SK-N-SH (cell line): ENCODE results near the gene NAPA. TPM values are rescaled to one million over a fixed set of nuclear protein-coding genes. Genes with fewer than 3 reads are reported as not detected.

Experiments
- CTCF ChIA-PET: fragments of 300-600, 350-600 bp; formaldehyde crosslinking; extraction: SDS; loops from one replicate; lab custom pipeline; 2021; lab: Yijun Ruan, JAX
- POLR2A ChIA-PET: fragments of 350-600 bp; sonication (Branson Sonifier 250); formaldehyde crosslinking; extraction: SDS; loops from one replicate; lab custom pipeline; 2020; ENCODE audit warnings: antibody characterized with exemption, inconsistent platforms; lab: Yijun Ruan, JAX
- DNase-seq: peaks from one replicate; pipeline ENCODE4 v3.0.0; 2012
- H2AFZ ChIP-seq: fragments of 200-600 bp; sonication (generic); 2 replicates; pipeline ENCODE4 v1.8.1; 2016; ENCODE audit warnings: antibody characterized with exemption, mild to moderate bottlenecking, low read depth
- H3F3A ChIP-seq: fragments of 200-600 bp; sonication (generic); replicated peaks from 2 replicates; pipeline ENCODE3; 2016; ENCODE audit warnings: antibody characterized with exemption, mild to moderate bottlenecking; ENCODE audit not compliant: insufficient read depth
- H3K27ac ChIP-seq, 2 experiments: fragments of 200-500 bp in 1 of 2; fragments of 200-600 bp in 1 of 2; sonication (Bioruptor generic) in 1 of 2; sonication (generic), shearing (Covaris generic) in 1 of 2; 2 replicates each; pipeline versions ENCODE4 v1.5.1 to v1.6.1; 2014 to 2016; ENCODE audit warnings: low read depth in 2 of 2, inconsistent platforms in 1 of 2, low read length in 1 of 2, mild to moderate bottlenecking in 1 of 2, mixed read lengths in 1 of 2
- H3K27me3 ChIP-seq: fragments of 200-600 bp; sonication (generic), shearing (Covaris generic); 2 replicates; pipeline ENCODE4 v1.6.1; 2016; ENCODE audit warnings: mixed run types; ENCODE audit not compliant: insufficient read depth
- H3K36me3 ChIP-seq, 2 experiments: fragments of 200-500 bp in 1 of 2; fragments of 200-600 bp in 1 of 2; sonication (Bioruptor generic) in 1 of 2; sonication (generic) in 1 of 2; replicated peaks in 1 of 2; 2 replicates each; pipeline versions ENCODE3 to v1.5.1; 2014 to 2016; ENCODE audit warnings: low read length in 1 of 2, mild to moderate bottlenecking in 1 of 2; ENCODE audit not compliant: insufficient read depth in 2 of 2, control insufficient read depth in 1 of 2
- H3K4me1 ChIP-seq, 2 experiments: fragments of 200-500 bp in 1 of 2; fragments of 200-600 bp in 1 of 2; sonication (Bioruptor generic) in 1 of 2; sonication (generic), shearing (Covaris generic) in 1 of 2; 2 replicates each; pipeline versions ENCODE4 v1.5.1 to v1.6.1; 2014 to 2016; ENCODE audit warnings: low read depth in 1 of 2, low read length in 1 of 2, mixed run types in 1 of 2; ENCODE audit not compliant: insufficient read depth in 2 of 2, control insufficient read depth in 1 of 2
- H3K4me2 ChIP-seq: fragments of 200-600 bp; sonication (generic), shearing (Covaris generic); 2 replicates; pipeline ENCODE4 v1.6.1; 2017; ENCODE audit warnings: mixed run types
- H3K4me3 ChIP-seq, 2 experiments: fragments of 200-500 bp in 1 of 2; fragments of 200-600 bp in 1 of 2; sonication (Bioruptor generic) in 1 of 2; sonication (generic), shearing (Covaris generic) in 1 of 2; 2 replicates each; pipeline versions ENCODE4 v1.5.1 to v1.8.1; 2014 to 2016; ENCODE audit warnings: low read depth in 2 of 2, inconsistent platforms in 1 of 2, low read length in 1 of 2, mild to moderate bottlenecking in 1 of 2, mixed read lengths in 1 of 2, moderate library complexity in 1 of 2
- H3K79me2 ChIP-seq: fragments of 200-600 bp; sonication (generic); 2 replicates; pipeline ENCODE4 v1.8.1; 2017; ENCODE audit warnings: mild to moderate bottlenecking; ENCODE audit not compliant: insufficient read depth
- H3K9ac ChIP-seq: fragments of 200-600 bp; sonication (generic); 2 replicates; pipeline ENCODE4 v1.6.1; 2017; ENCODE audit warnings: mixed run types
- H3K9me2 ChIP-seq: fragments of 200-600 bp; sonication (generic); 2 replicates; pipeline ENCODE4 v1.6.1; 2017; ENCODE audit warnings: mixed run types
- H3K9me3 ChIP-seq: fragments of 200-600 bp; sonication (generic); 2 replicates; pipeline ENCODE4 v1.6.1; 2017; ENCODE audit warnings: mixed run types, mild to moderate bottlenecking, moderate library complexity
- H4K20me1 ChIP-seq: fragments of 200-600 bp; sonication (generic); 2 replicates; pipeline ENCODE4 v1.6.1; 2017; ENCODE audit warnings: mild to moderate bottlenecking, mixed run types; ENCODE audit not compliant: insufficient read depth
- CHD2 ChIP-seq: fragments of 150-350 bp; IDR thresholded peaks from 2 replicates; pipeline ENCODE4 v1.6.1; 2018; ENCODE audit warnings: low read length; ENCODE audit not compliant: partially characterized antibody
- CTCF ChIP-seq: fragments of 200-600 bp; sonication (generic); IDR thresholded peaks from 2 replicates; pipeline ENCODE4 v1.6.1; 2017; ENCODE audit warnings: antibody characterized with exemption, mild to moderate bottlenecking, moderate library complexity
- ELF1 ChIP-seq: IDR thresholded peaks from 2 replicates; pipeline ENCODE4 v1.4.0; 2012
- FOSL2 ChIP-seq: IDR thresholded peaks from 2 replicates; pipeline ENCODE4 v1.4.0; 2012; ENCODE audit warnings: low read depth, mild to moderate bottlenecking, moderate library complexity, borderline replicate concordance
- GABPA ChIP-seq: IDR thresholded peaks from 2 replicates; pipeline ENCODE4 v1.4.0; 2012; ENCODE audit warnings: low read depth, mild to moderate bottlenecking
- IRF3 ChIP-seq: fragments of 150-350 bp; IDR thresholded peaks from 2 replicates; pipeline ENCODE4 v1.6.1; 2016; ENCODE audit warnings: mild to moderate bottlenecking, low read depth, low read length
- MAX ChIP-seq: IDR thresholded peaks from 2 replicates; pipeline ENCODE4 v1.4.0; 2012; ENCODE audit warnings: low read depth
- MEF2A ChIP-seq: IDR thresholded peaks from 2 replicates; pipeline ENCODE4 v1.4.0; 2012; ENCODE audit warnings: low read depth, borderline replicate concordance
- RFX5 ChIP-seq: IDR thresholded peaks from 2 replicates; pipeline ENCODE4 v1.6.1; 2012; ENCODE audit warnings: mild to moderate bottlenecking, improper control_type of control experiment, low read length
- RXRA ChIP-seq: IDR thresholded peaks from 2 replicates; pipeline ENCODE4 v1.4.0; 2012; ENCODE audit warnings: low read depth, mild to moderate bottlenecking, borderline replicate concordance
- SMC3 ChIP-seq: IDR thresholded peaks from 2 replicates; pipeline ENCODE4 v1.6.1; 2012; ENCODE audit warnings: low read depth, low read length, improper control_type of control experiment
- USF2 ChIP-seq: fragments of 150-350 bp; IDR thresholded peaks from 2 replicates; pipeline ENCODE4 v1.6.1; 2017; ENCODE audit warnings: antibody characterized with exemption, low read length, low read depth, borderline replicate concordance
- YY1 ChIP-seq: IDR thresholded peaks from 2 replicates; pipeline ENCODE4 v1.4.0; 2012; ENCODE audit warnings: low read depth, mild to moderate bottlenecking
- WGBS: methylation state at CpG from one replicate; pipeline ENCODE4 v1.1.6; 2017; ENCODE audit warnings: low lambda C conversion rate; 5-methylcytosine and 5-hydroxymethylcytosine counted together
- polyA plus RNA-seq, 3 experiments: library from polyadenylated mRNA; depleted of rRNA; stranded (reverse); fragments of >200 nt; gene quantifications; 2 replicates each; pipeline ENCODE4 v1.2.3, GENCODE V29; 2012

NAPA gene
- polyA plus RNA-seq, 1 of the 3 experiments (the other 2 are of a cell fraction), result 84.1 TPM

GRCh38 chr19:47542030-47542475, 27.2 kb upstream of the NAPA start (continued):
- peak; percentile 24; the same call in 1 of the 2 replicates for TF ChIP-seq MAX
- TF ChIP-seq GABPA, result no peak
- no peak for TF ChIP-seq RXRA
- TF ChIP-seq ELF1, result no peak
- peak; percentile 39; the same call in 1 of the 2 replicates for TF ChIP-seq FOSL2
- no peak for TF ChIP-seq CHD2
- no peak for TF ChIP-seq MEF2A
- no peak for TF ChIP-seq RFX5
- TF ChIP-seq IRF3, result no peak

- no peaks in the 10 kb centered on the region for H3K36me3 ChIP-seq
- H2AFZ ChIP-seq, result no peak overlapping the region
- peak overlapping the region; percentile 26 to 50; a peak in 2 of 4 replicates for H3K27ac ChIP-seq
- 87% methylated on average over 6 of the region's 6 CpGs for WGBS
- no peak overlapping the region for H3K9ac ChIP-seq
- H3K79me2 ChIP-seq, result no peaks in the 10 kb centered on the region
- TF ChIP-seq RXRA (no peak), FOSL2 (no peak), USF2 (no peak), ELF1 (no peak), YY1 (no peak)
- no peaks in the 10 kb centered on the region for H3K9me3 ChIP-seq
- ChIA-PET CTCF (no interaction called here), POLR2A (no interaction called here)
- H3K4me2 ChIP-seq, result peak overlapping the region; percentile 28; the same call in 1 of the 2 replicates
- no peaks in the 10 kb centered on the region for H3F3A ChIP-seq
- peaks cover 0 to 14% of the 10 kb centered on the region in 2 experiments; a peak in 1 of 4 replicates for H3K4me1 ChIP-seq
- H3K4me3 ChIP-seq, result no peak overlapping the region
- no peaks in the 10 kb centered on the region for H4K20me1 ChIP-seq
- H3K27me3 ChIP-seq, result no peaks in the 10 kb centered on the region
- no peaks in the 10 kb centered on the region for H3K9me2 ChIP-seq
- DNase-seq, result no peak
Measured at GRCh38 chr19:47541518-47541917, 26.7 kb upstream of the NAPA start.

GRCh38 chr19:47540748-47541147, 25.9 kb upstream of the NAPA start:
- H3K27ac ChIP-seq, result no peak overlapping the region
- no peak overlapping the region for H2AFZ ChIP-seq
- H3K4me3 ChIP-seq, result no peak overlapping the region
- WGBS, result 84% methylated on average over 4 of the region's 4 CpGs
- H3K9me3 ChIP-seq, result no peaks in the 10 kb centered on the region
- no peaks in the 10 kb centered on the region for H4K20me1 ChIP-seq
- H3K4me2 ChIP-seq, result no peak overlapping the region
- no peaks in the 10 kb centered on the region for H3F3A ChIP-seq
- H3K79me2 ChIP-seq, result no peaks in the 10 kb centered on the region
- no peak for DNase-seq
- TF ChIP-seq CTCF (0 out of 2 replicates have a peak, but pooled peaks have one; percentile 8), SMC3 (no peak)
- H3K9me2 ChIP-seq, result no peaks in the 10 kb centered on the region
- H3K27me3 ChIP-seq, result no peaks in the 10 kb centered on the region
- H3K9ac ChIP-seq, result no peak overlapping the region
- H3K36me3 ChIP-seq, result no peaks in the 10 kb centered on the region
- CTCF ChIA-PET, result interaction anchor here (1.0 to 1.5 kb wide), 2 partner anchors 9 to 104 kb away, joined by 3 to 4 read pairs; no protein-coding TSS in a partner anchor
- POLR2A ChIA-PET, result no interaction called here
- H3K4me1 ChIP-seq, result peaks cover 0 to 14% of the 10 kb centered on the region in 2 experiments; a peak in 1 of 4 replicates
